Stimulated activated CD4-positive, alpha-beta T cell treated with anti-CD3 and anti-CD28 coated beads, Interleukin-1b, Interleukin-23, amount 100 ng/mL, for 24 hours (primary cell): Measurements from ENCODE around the gene GALNT6.

ENCODE experiments used
- DNase-seq, 4 experiments: peaks; one replicate each; pipeline ENCODE4 v3.0.0-alpha.2; 2020; ENCODE audit warnings: low read depth in 4 of 4, low spot score in 1 of 4

Gene GALNT6

GRCh38 chr12:51406859-51407258 is 15.7 kb upstream of the GALNT6 start:
- no peak for DNase-seq

DNA sequence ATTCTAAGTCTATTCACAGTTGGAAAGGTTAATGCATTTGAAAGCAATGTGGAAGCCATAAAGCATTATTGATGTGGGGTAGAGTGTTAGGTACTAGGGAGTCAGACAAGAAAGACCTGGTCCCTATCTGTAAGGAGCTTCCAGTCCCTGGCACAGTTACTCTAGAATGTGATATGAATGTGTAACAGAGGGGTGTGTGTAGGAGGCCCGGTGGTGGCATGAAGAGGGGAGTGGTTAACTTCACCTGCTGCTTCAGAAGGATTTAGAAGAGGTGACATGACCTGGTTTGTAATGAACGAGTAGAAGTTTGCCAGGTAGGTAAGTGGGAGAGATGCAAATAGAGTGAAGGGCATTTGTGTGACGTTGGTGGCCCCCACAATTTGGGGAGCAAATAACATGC is 15.1 kb upstream of the GALNT6 start:
- DNase-seq = no peak

DNA sequence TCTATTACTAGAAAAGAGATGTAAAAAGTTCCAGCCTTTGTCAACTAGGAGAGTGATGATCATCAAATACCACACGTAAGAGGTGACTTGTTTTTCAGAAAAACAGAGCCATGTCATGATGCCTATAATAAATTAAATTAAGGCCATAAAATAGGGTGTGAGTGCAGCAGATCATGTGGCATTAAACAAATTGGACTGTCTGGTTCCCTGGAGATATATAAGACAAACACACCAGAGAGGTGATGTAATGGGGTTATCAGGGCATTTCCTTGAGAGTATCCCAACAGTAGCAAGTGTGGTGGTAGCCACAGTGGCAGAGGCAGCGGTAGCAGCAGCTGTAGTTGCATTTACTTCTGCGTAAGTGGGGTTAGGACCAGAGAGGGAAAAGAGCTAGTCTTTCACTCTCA is 14.6 kb upstream of the GALNT6 start:
- DNase-seq = no peak

- no peak for DNase-seq
Observed at GRCh38 chr12:51404627-51405026, 13.4 kb upstream of the GALNT6 start.

DNA sequence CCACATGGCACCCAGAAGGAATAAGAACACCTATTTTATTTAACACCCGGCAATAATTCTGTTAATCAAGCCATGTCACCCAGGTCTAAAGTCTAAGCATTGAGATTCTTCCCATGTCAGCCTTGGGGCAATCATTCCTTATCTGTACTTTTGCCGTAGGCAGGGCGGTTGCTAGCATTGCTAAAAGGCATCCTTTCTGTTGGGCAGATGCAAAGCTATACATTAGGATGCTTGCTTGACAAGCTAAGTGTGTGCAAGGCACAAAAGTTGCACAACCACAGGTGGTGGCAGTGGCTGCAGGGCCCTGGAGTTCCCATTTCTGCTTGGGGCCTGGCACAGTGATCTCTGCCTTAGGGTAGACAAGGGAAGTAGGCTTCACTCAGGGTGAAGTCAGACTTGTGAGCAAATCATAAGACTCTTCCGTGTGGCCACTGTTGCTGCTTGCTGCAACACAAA is 12.5 kb upstream of the GALNT6 start:
- DNase-seq = no peak

- no peak for DNase-seq
Observed at GRCh38 chr12:51403159-51403558, 12.0 kb upstream of the GALNT6 start.

DNA sequence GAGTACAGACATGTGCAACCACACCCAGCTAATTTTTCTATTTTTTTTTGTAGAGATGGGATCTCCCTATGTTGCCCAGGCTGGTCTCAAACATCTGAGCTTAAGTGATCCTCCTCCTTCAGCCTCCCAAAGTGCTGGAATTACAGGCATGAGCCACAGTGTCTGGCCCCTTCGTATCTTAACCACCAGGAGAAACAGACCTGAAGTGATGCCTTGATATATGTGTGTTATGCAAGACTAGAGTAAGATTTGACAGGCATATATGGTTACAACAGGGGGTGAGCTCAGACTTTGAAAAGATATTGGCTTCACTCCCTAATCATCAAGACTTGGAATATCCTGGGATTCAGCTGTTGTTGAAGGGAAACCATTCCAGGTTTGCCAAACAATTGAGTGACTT is 10.7 kb upstream of the GALNT6 start:
- DNase-seq = no peak

- DNase-seq = no peak
Observed at GRCh38 chr12:51401486-51401885, 10.3 kb upstream of the GALNT6 start.

DNA sequence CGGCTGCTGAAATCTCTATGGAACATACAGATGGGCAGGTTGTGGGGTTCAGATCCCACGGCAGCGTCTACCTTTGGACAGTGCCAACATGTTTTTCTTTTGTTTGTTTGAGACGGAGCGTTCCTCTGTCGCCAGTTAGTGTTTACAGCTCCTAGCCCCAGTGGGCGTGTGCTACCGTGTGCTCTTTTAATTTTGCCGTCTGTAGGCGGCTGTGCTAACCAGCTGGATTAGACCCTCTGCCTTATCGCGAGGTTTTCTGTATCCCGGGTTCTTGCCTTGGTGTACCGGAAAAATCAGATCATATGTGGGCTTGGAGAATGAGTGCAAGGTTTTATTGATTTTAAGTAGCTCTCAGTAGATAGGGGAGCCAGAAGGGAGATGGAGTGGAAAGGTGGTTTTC is 9.8 kb upstream of the GALNT6 start:
- DNase-seq = no peak

- no peak for DNase-seq
Observed at GRCh38 chr12:51399891-51400290, 8.7 kb upstream of the GALNT6 start.

DNA sequence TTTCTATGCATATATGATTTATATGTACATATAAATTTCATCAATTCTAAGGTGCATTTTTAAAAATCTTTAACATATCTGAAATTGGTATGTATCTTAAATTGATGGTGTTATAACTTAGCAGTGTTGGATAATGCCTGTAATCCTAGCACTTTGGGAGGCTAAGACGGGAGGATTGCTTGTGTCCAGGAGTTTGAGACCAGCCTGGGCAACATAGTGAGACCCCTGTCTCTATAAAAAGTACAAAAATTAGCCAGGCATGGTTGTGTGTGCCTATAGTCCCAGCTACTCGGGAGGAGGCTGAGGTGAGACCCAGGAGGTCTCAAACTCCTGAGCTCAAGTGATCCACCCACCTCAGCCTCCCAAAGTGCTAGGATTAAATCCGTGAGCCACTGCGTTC is 6.5 kb upstream of the GALNT6 start:
- DNase-seq = no peak

- no peak for DNase-seq
Observed at GRCh38 chr12:51395283-51396230, 4.4 kb upstream of the GALNT6 start.

GRCh38 chr12:51393676-51394545 is 2.7 kb upstream of the GALNT6 start:
- DNase-seq = peak in 1 of 4 experiments; percentile 57

DNA sequence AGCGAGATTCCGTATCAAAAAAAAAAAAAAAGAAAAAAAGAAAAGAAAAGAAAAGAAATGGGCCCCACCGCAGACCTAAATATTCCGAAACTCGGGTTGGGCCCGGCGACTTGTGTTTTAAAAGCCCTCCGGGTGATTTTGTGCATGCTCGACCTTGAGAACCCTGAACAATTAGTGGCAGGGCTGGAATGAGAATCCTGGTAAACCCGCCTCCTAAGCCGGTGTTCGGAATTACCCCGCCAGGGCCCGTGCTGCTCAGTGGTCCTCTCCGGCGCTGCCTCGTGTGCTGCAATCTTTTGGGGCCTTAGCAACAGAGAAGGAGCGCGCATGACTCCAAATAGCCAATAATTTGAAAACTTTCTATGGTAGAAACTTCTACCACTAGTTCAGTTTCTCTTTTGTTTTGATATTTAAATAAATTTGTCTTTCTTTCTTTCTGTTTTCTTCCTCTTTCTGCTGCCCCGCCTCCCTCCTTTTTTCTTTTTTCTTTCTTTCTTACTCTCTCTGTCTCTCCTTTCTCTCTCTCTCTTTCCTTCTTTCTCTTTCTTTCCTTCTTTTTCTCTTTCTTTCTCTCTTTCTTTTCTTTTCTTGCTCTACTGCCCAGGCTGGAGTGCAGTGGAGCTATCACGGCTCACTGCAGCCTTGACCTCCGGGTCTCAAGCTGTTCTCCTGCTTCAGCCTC is 1.5 kb upstream of the GALNT6 start:
- DNase-seq = no peak

DNA sequence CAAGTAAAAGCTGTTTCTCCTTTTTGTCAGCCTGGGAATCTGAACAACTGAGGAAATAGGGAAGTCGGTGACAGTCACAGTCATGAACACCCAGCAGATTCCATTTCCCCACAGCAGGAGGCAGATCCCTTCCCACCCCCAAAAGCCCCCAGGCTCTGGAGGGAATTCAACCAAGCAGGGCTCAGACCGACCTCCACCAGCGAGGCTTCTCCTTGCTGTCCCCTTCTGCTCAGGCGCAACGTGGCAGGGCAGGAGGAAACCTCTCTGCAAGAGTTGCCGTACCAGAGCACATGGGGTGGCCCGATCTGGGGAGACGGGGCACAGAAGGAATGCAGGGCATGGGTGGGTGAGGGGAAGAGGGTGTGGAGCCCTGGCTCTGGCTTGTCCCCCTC is 319 bp downstream of the GALNT6 start:
- DNase-seq = no peak

GRCh38 chr12:51390457-51390856 is 749 bp downstream of the GALNT6 start:
- no peak for DNase-seq

GRCh38 chr12:51389302-51389999 is 1.8 kb downstream of the GALNT6 start:
- DNase-seq = no peak

GRCh38 chr12:51388846-51389245 is 2.4 kb downstream of the GALNT6 start:
- no peak for DNase-seq

GRCh38 chr12:51388069-51388799 is 3.0 kb downstream of the GALNT6 start:
- no peak for DNase-seq

- no peak for DNase-seq
Observed at GRCh38 chr12:51386351-51386750, 4.9 kb downstream of the GALNT6 start.
